Nephron (organoid): ENCODE results near the gene CWC27.
"Not testable (repeated sequence)": the region's sequence is repeated elsewhere in the genome, so short reads cannot be mapped to it uniquely, and the experiment has no call there.

ENCODE experiments used
- H3K27ac Mint-ChIP-seq, 3 experiments: 2 replicates each; pipeline ENCODE4 v1.8.0; 2020; ENCODE audit warnings: mixed read lengths in 3 of 3, mild to moderate bottlenecking in 2 of 3, moderate library complexity in 1 of 3
- H3K27me3 Mint-ChIP-seq: 2 replicates; pipeline ENCODE4 v1.8.0; 2021; ENCODE audit warnings: low read depth, mild to moderate bottlenecking, moderate library complexity, mixed read lengths
- H3K36me3 Mint-ChIP-seq: 2 replicates; pipeline ENCODE4 v1.8.0; 2020; ENCODE audit warnings: low read depth, mixed read lengths
- H3K4me1 Mint-ChIP-seq: 2 replicates; pipeline ENCODE4 v1.8.0; 2020; ENCODE audit warnings: mixed read lengths
- H3K4me3 Mint-ChIP-seq, 3 experiments: 2 replicates each; pipeline ENCODE4 v1.8.0; 2020; ENCODE audit warnings: mild to moderate bottlenecking in 3 of 3, mixed read lengths in 3 of 3, moderate library complexity in 2 of 3
- H3K9me3 Mint-ChIP-seq: 2 replicates; pipeline ENCODE4 v1.8.0; 2020; ENCODE audit warnings: mixed read lengths
- TF ChIP-seq, protein P1 (sequence below), 3 experiments: fragments of 200-600 bp; sonication (generic); IDR thresholded peaks; one replicate each; pipeline ENCODE4 v1.5.0; 2021; ENCODE audit warnings: antibody characterized with exemption in 3 of 3; ENCODE audit not compliant: unreplicated experiment in 3 of 3

CWC27 gene

GRCh38 chr5:64806537-64806936 lies 37.8 kb downstream of the CWC27 start:
- Mint-ChIP-seq H3K4me3 (no peak overlapping the region), H3K4me1 (no peaks in the 10 kb centered on the region), H3K27me3 (no peaks in the 10 kb centered on the region), H3K36me3 (peaks cover 15% of the 10 kb centered on the region), H3K9me3 (no peaks in the 10 kb centered on the region), H3K27ac (no peak overlapping the region)
- TF ChIP-seq, protein P1, sequence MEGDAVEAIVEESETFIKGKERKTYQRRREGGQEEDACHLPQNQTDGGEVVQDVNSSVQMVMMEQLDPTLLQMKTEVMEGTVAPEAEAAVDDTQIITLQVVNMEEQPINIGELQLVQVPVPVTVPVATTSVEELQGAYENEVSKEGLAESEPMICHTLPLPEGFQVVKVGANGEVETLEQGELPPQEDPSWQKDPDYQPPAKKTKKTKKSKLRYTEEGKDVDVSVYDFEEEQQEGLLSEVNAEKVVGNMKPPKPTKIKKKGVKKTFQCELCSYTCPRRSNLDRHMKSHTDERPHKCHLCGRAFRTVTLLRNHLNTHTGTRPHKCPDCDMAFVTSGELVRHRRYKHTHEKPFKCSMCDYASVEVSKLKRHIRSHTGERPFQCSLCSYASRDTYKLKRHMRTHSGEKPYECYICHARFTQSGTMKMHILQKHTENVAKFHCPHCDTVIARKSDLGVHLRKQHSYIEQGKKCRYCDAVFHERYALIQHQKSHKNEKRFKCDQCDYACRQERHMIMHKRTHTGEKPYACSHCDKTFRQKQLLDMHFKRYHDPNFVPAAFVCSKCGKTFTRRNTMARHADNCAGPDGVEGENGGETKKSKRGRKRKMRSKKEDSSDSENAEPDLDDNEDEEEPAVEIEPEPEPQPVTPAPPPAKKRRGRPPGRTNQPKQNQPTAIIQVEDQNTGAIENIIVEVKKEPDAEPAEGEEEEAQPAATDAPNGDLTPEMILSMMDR (IDR thresholded peaks at IDR 0.05; ENCODE audit: unreplicated experiment in 3 of 3) = no peak

- Mint-ChIP-seq H3K9me3 (no peaks in the 10 kb centered on the region), H3K27me3 (no peaks in the 10 kb centered on the region), H3K4me3 (no peak overlapping the region), H3K4me1 (no peaks in the 10 kb centered on the region), H3K27ac (no peak overlapping the region), H3K36me3 (peaks cover 15% of the 10 kb centered on the region)
- TF ChIP-seq, protein P1 (IDR thresholded peaks at IDR 0.05; ENCODE audit: unreplicated experiment in 3 of 3) = no peak
Observed at GRCh38 chr5:64807520-64807919, 38.8 kb downstream of the CWC27 start.

GRCh38 chr5:64811050-64811640 lies 42.4 kb downstream of the CWC27 start:
- TF ChIP-seq, protein P1 (IDR thresholded peaks at IDR 0.05; ENCODE audit: unreplicated experiment in 3 of 3) = peak; percentile 69 to 83 (median 72)

DNA sequence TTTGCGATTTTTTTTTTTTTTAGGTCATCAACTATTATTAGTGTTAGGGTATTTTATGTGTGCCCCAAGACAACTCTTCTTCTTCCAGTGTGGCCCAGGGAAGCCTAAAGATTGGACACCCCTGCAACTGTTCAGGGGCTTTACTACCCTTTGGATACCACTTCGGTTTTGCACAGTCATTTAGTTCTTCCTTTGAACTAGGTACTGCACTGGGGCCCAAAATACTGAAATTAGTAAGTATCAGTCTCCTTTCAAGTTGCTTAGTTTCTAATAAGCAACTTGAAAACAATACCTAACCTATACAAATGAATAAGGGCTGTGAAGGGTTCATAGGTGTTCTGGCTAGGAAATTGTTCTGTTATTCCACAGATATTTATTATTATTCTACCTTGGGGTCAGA lies 45.3 kb downstream of the CWC27 start:
- TF ChIP-seq, protein P1 (IDR thresholded peaks at IDR 0.05; ENCODE audit: unreplicated experiment in 3 of 3) = no peak
- Mint-ChIP-seq H3K27ac (no peak overlapping the region), H3K27me3 (no peaks in the 10 kb centered on the region), H3K4me3 (no peak overlapping the region), H3K9me3 (no peaks in the 10 kb centered on the region), H3K4me1 (peaks cover 6% of the 10 kb centered on the region), H3K36me3 (peaks cover 8% of the 10 kb centered on the region)

More at GRCh38 chr5:64811050-64811640, 42.4 kb downstream of the CWC27 start:
- Mint-ChIP-seq H3K4me3 (no peak overlapping the region), H3K27ac (peak overlapping the region in 1 of 3 experiments; percentile 45), H3K36me3 (peaks cover 15% of the 10 kb centered on the region), H3K27me3 (no peaks in the 10 kb centered on the region), H3K9me3 (no peaks in the 10 kb centered on the region), H3K4me1 (peaks cover 6% of the 10 kb centered on the region)

- H3K27ac Mint-ChIP-seq = no peak overlapping the region
- peaks cover 12% of the 10 kb centered on the region for H3K36me3 Mint-ChIP-seq
- TF ChIP-seq, protein P1 (IDR thresholded peaks at IDR 0.05; ENCODE audit: unreplicated experiment in 3 of 3) = no peak
- H3K4me1 Mint-ChIP-seq = peaks cover 5% of the 10 kb centered on the region
- H3K4me3 Mint-ChIP-seq = no peak overlapping the region
- no peaks in the 10 kb centered on the region for H3K27me3 Mint-ChIP-seq
- no peaks in the 10 kb centered on the region for H3K9me3 Mint-ChIP-seq
Observed at GRCh38 chr5:64818245-64818644, 49.5 kb downstream of the CWC27 start.

GRCh38 chr5:64819345-64819744 lies 50.6 kb downstream of the CWC27 start:
- H3K4me1 Mint-ChIP-seq, H3K4me3 Mint-ChIP-seq: not testable (repeated sequence)
- H3K36me3 Mint-ChIP-seq = peaks cover 12% of the 10 kb centered on the region

More at GRCh38 chr5:64819345-64819744, 50.6 kb downstream of the CWC27 start:
- not testable (repeated sequence) for H3K27ac Mint-ChIP-seq, H3K9me3 Mint-ChIP-seq, H3K27me3 Mint-ChIP-seq
